Nephron progenitor cell (in vitro differentiated cells): ENCODE results near the gene NFIX.

Experiments
- DNase-seq: peaks from one replicate; pipeline ENCODE4 v3.0.0; 2021
- H3K27ac Mint-ChIP-seq: 2 replicates; pipeline ENCODE4 v1.8.0; 2021; ENCODE audit warnings: mild to moderate bottlenecking, moderate library complexity, mixed read lengths
- H3K27me3 Mint-ChIP-seq: 2 replicates; pipeline ENCODE4 v1.8.0; 2021; ENCODE audit warnings: mild to moderate bottlenecking, low read depth, mixed read lengths; ENCODE audit not compliant: poor library complexity
- H3K36me3 Mint-ChIP-seq: 2 replicates; pipeline ENCODE4 v1.8.0; 2021; ENCODE audit warnings: low read depth, mixed read lengths
- H3K4me1 Mint-ChIP-seq: 2 replicates; pipeline ENCODE4 v1.8.0; 2021; ENCODE audit warnings: mixed read lengths
- H3K4me3 Mint-ChIP-seq: 2 replicates; pipeline ENCODE4 v1.8.0; 2021; ENCODE audit warnings: mild to moderate bottlenecking, moderate library complexity, mixed read lengths
- H3K9me3 Mint-ChIP-seq: 2 replicates; pipeline ENCODE4 v1.8.0; 2021; ENCODE audit warnings: mild to moderate bottlenecking, moderate library complexity, mixed read lengths
- TF ChIP-seq, protein P1 (sequence below): fragments of 200-600 bp; sonication (generic); IDR thresholded peaks from 2 replicates; pipeline ENCODE4 v1.5.0; 2021; ENCODE audit warnings: antibody characterized with exemption

The NFIX gene

GRCh38 chr19:13042443-13043130 lies 47.3 kb downstream of the NFIX start:
- no peak for DNase-seq
- Mint-ChIP-seq H3K27ac (no peak overlapping the region), H3K4me3 (no peak overlapping the region), H3K36me3 (no peaks in the 10 kb centered on the region), H3K4me1 (peaks cover 7% of the 10 kb centered on the region), H3K9me3 (no peaks in the 10 kb centered on the region), H3K27me3 (peaks cover 98% of the 10 kb centered on the region)
- TF ChIP-seq, protein P1, sequence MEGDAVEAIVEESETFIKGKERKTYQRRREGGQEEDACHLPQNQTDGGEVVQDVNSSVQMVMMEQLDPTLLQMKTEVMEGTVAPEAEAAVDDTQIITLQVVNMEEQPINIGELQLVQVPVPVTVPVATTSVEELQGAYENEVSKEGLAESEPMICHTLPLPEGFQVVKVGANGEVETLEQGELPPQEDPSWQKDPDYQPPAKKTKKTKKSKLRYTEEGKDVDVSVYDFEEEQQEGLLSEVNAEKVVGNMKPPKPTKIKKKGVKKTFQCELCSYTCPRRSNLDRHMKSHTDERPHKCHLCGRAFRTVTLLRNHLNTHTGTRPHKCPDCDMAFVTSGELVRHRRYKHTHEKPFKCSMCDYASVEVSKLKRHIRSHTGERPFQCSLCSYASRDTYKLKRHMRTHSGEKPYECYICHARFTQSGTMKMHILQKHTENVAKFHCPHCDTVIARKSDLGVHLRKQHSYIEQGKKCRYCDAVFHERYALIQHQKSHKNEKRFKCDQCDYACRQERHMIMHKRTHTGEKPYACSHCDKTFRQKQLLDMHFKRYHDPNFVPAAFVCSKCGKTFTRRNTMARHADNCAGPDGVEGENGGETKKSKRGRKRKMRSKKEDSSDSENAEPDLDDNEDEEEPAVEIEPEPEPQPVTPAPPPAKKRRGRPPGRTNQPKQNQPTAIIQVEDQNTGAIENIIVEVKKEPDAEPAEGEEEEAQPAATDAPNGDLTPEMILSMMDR = no peak

DNA sequence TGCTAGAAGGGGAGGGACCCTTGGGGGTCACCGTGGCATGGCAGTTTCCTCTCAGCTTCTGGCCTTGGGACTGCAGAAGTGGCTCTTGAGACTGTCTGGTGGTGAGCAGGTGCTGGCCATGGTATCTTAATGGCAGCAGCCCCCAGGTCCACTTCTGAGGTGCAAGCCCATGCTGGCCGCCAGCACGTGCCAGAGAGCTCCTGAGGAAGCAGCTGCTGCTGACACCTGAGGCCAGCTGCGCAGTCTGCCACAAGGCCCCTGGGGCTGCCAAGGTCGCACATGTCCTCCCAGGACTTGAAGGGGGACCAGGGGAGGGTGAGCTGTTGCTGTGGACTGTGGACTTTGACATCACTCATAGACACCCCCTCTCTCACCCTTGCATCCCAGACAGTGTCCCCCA lies 48.0 kb downstream of the NFIX start:
- Mint-ChIP-seq H3K36me3 (no peaks in the 10 kb centered on the region), H3K27ac (no peak overlapping the region), H3K9me3 (no peaks in the 10 kb centered on the region), H3K4me3 (no peak overlapping the region), H3K27me3 (peaks cover 98% of the 10 kb centered on the region), H3K4me1 (peaks cover 7% of the 10 kb centered on the region)
- TF ChIP-seq, protein P1 = no peak
- no peak for DNase-seq

DNA sequence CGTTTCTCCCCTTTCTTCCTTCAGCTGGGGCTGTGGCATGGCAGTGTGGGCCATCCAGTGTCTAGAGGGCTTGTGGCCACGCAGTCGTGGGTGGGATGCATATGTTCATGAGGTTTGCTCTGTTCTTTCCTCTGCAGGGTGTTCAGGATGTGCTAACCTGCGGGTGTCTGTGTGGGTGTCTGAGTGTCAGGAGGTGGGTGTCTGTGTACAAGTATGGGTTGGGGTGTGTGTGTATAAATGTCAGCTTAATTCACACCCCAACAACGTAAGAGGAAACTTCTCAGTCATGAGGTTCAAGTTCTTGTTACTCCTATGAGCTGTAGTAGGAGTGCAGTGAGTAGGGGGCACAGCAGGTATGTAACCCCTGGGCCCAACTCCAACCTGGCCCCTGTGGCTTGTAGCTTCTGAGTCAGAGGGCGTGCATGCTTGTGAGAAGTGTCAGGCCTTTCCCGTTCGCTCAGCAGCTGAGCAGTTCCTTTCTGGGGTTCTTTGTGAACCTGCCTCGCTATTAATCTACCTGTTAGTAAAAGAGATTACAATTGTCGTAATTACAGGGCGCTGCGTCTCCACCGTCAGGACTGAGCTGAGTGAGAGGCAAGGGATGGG lies 49.1 kb downstream of the NFIX start:
- Mint-ChIP-seq H3K36me3 (no peaks in the 10 kb centered on the region), H3K4me3 (no peak overlapping the region), H3K4me1 (peaks cover 7% of the 10 kb centered on the region), H3K27me3 (peaks cover 98% of the 10 kb centered on the region), H3K27ac (no peak overlapping the region), H3K9me3 (no peaks in the 10 kb centered on the region)
- no peak for DNase-seq
- TF ChIP-seq, protein P1 = no peak

- Mint-ChIP-seq H3K27ac (no peak overlapping the region), H3K36me3 (no peaks in the 10 kb centered on the region)
Observed at GRCh38 chr19:13045812-13046211, 50.5 kb downstream of the NFIX start.

GRCh38 chr19:13047374-13047773 lies 52.1 kb downstream of the NFIX start:
- Mint-ChIP-seq H3K4me3 (no peak overlapping the region), H3K27me3 (peaks cover 100% of the 10 kb centered on the region)

More at GRCh38 chr19:13045812-13046211, 50.5 kb downstream of the NFIX start:
- no peaks in the 10 kb centered on the region for H3K9me3 Mint-ChIP-seq
- H3K4me3 Mint-ChIP-seq = no peak overlapping the region
- TF ChIP-seq, protein P1 = no peak
- peaks cover 17% of the 10 kb centered on the region for H3K4me1 Mint-ChIP-seq
- no peak for DNase-seq
- H3K27me3 Mint-ChIP-seq = peaks cover 98% of the 10 kb centered on the region

More at GRCh38 chr19:13047374-13047773, 52.1 kb downstream of the NFIX start:
- no peak overlapping the region for H3K27ac Mint-ChIP-seq
- H3K4me1 Mint-ChIP-seq = peaks cover 31% of the 10 kb centered on the region
- TF ChIP-seq, protein P1 = no peak
- H3K9me3 Mint-ChIP-seq = no peaks in the 10 kb centered on the region
- H3K36me3 Mint-ChIP-seq = no peaks in the 10 kb centered on the region
- DNase-seq = no peak
